ENCODE results near the gene MORF4L1.

Gene MORF4L1

DNA sequence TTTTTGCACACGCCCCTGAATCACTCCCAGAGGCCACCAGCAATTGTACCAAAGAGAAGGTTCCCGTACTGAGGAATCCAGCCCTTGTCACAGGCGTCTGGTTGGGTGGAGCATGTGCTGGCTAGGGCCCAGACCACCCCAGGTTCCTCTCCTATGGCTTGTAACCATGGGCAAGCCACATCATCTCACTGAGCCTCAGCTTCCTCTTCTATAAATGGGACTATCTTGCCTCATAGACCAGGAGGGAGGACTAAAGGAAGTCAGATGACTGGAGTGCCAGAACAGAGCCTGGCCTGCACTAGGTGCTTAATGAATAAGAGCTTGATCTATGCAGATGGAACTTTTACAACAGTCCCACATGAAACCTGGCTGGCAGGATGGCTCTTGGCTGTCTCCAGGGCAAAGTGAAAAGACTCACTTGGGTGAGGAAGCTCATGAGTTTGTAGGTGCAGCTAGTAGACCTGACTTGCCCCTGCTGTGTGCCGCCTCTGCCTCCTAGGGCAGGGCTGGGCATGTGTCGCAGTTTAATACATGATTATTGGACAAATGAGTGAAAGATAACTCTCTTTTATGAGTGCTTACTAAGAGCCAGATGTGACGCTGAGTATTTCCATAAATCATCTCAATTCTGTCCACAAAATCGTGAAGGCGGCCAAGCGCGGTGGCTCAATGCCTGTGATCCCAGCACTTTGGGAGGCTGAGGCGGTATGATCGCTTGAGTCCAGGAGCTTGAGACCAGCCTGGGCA, 42.8 kb downstream of the MORF4L1 start:
- peak; percentile 50 for DNase-seq (ENCODE audit: low read depth)
- TF ChIP-seq CTCF (conservative IDR thresholded peaks at IDR 0.05; ENCODE audit: low read depth, low read length) = no peak
- no peak overlapping the region for H3K4me3 ChIP-seq (ENCODE audit: low read depth, low read length)

GRCh38 chr15:78916088-78916487, 43.4 kb downstream of the MORF4L1 start:
- TF ChIP-seq CTCF (conservative IDR thresholded peaks at IDR 0.05; ENCODE audit: low read depth, low read length) = no peak
- no peak for DNase-seq (ENCODE audit: low read depth)
- no peak overlapping the region for H3K4me3 ChIP-seq (ENCODE audit: low read depth, low read length)

GRCh38 chr15:78917888-78918287, 45.2 kb downstream of the MORF4L1 start:
- no peak for TF ChIP-seq CTCF (conservative IDR thresholded peaks at IDR 0.05; ENCODE audit: low read depth, low read length)
- no peak for DNase-seq (ENCODE audit: low read depth)
- H3K4me3 ChIP-seq (ENCODE audit: low read depth, low read length) = no peak overlapping the region

- no peak for TF ChIP-seq CTCF (conservative IDR thresholded peaks at IDR 0.05; ENCODE audit: low read depth, low read length)
- H3K4me3 ChIP-seq (ENCODE audit: low read depth, low read length) = no peak overlapping the region
- no peak for DNase-seq (ENCODE audit: low read depth)
These were observed 48.8 kb downstream of the MORF4L1 start for GRCh38 chr15:78921517-78921916.

DNA sequence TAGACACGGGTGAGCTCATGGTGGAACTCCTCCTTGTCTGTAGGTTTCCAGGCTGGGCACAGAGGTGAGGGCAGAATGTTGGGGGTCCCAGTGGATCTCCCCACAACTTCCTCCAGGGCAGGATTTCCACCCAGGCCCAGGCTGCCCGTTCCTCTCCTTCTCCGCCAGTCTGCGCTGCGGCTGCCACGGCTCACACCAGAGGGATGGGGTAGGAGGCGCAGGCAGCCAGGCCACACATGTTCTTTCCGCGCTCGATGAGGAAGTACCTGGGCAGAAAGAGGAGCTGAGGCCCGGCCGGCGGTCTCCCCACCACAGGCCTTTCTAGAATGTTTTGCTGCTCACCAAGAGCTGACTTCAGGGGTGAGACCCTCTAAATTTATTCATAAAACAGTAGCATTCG, 49.2 kb downstream of the MORF4L1 start:
- no peak overlapping the region for H3K4me3 ChIP-seq (ENCODE audit: low read depth, low read length)
- TF ChIP-seq CTCF (conservative IDR thresholded peaks at IDR 0.05; ENCODE audit: low read depth, low read length) = no peak
- no peak for DNase-seq (ENCODE audit: low read depth)

GRCh38 chr15:78922527-78922926, 49.8 kb downstream of the MORF4L1 start:
- H3K4me3 ChIP-seq (ENCODE audit: low read depth, low read length) = no peak overlapping the region
- no peak for TF ChIP-seq CTCF (conservative IDR thresholded peaks at IDR 0.05; ENCODE audit: low read depth, low read length)
- DNase-seq (ENCODE audit: low read depth) = no peak

DNA sequence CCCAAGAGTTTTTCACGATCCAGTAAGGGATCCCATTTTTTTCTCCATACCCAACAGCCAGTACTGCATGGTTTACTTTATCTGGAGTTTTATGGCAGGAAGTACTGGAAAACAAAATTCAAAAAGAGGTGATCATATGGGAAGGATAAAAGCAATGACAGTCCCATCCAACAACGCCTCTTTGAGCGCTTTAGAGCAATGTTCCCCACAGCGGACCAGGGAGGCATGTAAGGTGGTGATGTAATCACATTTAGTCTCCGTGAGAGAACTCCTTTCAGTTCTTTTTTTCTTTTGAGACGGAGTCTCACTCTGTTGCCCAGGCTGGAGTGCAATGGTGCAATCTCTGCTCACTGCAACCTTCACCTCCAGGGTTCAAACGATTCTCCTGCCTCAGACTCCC, 50.3 kb downstream of the MORF4L1 start:
- no peak for DNase-seq (ENCODE audit: low read depth)
- no peak overlapping the region for H3K4me3 ChIP-seq (ENCODE audit: low read depth, low read length)
- no peak for TF ChIP-seq CTCF (conservative IDR thresholded peaks at IDR 0.05; ENCODE audit: low read depth, low read length)

Data from choroid plexus epithelial cell (primary cell).